ENCODE measurements around the gene BCAP29. TPM values are rescaled to one million over a fixed set of nuclear protein-coding genes. Genes with fewer than 3 reads are reported as not detected.

BCAP29 gene
- total and polyA plus RNA-seq, 9 of the 15 experiments (the other 6 are each of a cell fraction or from before 2014, with no cell fraction given) = 63.4 to 137 (median 79.7) TPM

DNA sequence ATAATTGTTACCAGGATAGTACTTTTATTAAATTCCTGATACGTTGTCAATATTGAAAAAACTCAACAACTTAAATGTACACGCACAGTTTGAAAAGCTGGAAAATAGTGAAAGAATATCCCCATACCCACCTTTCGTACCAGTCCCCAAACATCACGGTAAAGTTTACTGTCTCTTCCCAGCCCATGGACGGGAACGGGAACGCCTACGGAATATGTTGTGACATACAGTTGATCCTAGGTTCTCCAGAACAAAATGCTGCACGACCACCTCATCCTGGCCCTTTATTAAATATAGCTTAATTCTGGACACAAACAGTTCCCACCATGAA is 527 bp upstream of the BCAP29 start (continued):
- TF ChIP-seq, protein P1, sequence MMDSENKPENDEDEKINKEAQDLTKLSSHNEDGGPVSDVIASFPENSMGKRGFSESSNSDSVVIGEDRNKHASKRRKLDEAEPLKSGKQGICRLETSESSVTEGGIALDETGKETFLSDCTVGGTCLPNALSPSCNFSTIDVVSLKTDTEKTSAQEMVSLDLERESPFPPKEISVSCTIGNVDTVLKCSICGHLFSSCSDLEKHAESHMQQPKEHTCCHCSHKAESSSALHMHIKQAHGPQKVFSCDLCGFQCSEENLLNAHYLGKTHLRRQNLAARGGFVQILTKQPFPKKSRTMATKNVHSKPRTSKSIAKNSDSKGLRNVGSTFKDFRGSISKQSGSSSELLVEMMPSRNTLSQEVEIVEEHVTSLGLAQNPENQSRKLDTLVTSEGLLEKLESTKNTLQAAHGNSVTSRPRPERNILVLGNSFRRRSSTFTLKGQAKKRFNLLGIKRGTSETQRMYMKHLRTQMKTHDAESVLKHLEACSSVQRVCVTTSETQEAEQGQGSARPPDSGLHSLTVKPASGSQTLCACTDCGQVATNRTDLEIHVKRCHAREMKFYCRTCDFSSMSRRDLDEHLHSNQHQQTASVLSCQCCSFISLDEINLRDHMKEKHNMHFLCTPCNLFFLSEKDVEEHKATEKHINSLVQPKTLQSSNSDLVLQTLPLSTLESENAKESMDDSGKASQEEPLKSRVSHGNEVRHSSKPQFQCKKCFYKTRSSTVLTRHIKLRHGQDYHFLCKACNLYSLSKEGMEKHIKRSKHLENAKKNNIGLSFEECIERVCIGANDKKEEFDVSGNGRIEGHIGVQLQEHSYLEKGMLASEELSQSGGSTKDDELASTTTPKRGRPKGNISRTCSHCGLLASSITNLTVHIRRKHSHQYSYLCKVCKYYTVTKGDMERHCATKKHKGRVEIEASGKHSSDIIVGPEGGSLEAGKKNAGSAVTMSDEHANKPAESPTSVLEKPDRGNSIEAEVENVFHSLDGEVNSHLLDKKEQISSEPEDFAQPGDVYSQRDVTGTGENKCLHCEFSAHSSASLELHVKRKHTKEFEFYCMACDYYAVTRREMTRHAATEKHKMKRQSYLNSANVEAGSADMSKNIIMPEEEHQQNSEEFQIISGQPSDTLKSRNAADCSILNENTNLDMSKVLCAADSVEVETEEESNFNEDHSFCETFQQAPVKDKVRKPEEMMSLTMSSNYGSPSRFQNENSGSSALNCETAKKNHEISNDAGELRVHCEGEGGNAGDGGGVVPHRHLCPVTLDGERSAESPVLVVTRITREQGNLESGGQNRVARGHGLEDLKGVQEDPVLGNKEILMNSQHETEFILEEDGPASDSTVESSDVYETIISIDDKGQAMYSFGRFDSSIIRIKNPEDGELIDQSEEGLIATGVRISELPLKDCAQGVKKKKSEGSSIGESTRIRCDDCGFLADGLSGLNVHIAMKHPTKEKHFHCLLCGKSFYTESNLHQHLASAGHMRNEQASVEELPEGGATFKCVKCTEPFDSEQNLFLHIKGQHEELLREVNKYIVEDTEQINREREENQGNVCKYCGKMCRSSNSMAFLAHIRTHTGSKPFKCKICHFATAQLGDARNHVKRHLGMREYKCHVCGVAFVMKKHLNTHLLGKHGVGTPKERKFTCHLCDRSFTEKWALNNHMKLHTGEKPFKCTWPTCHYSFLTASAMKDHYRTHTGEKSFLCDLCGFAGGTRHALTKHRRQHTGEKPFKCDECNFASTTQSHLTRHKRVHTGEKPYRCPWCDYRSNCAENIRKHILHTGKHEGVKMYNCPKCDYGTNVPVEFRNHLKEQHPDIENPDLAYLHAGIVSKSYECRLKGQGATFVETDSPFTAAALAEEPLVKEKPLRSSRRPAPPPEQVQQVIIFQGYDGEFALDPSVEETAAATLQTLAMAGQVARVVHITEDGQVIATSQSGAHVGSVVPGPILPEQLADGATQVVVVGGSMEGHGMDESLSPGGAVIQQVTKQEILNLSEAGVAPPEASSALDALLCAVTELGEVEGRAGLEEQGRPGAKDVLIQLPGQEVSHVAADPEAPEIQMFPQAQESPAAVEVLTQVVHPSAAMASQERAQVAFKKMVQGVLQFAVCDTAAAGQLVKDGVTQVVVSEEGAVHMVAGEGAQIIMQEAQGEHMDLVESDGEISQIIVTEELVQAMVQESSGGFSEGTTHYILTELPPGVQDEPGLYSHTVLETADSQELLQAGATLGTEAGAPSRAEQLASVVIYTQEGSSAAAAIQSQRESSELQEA (IDR thresholded peaks at IDR 0.05; ENCODE audit: low read depth) = no peak
- TF ChIP-seq MCM5 (IDR thresholded peaks at IDR 0.05; ENCODE audit: low read depth) (no peak), PHTF2 (CRISPR knock-in tag; IDR thresholded peaks at IDR 0.05) (no peak), TEAD1 (CRISPR knock-in tag; IDR thresholded peaks at IDR 0.05) (no peak), ZKSCAN1 (IDR thresholded peaks at IDR 0.05; ENCODE audit: low read depth, low read length) (no peak), EGR1 (conservative IDR thresholded peaks at IDR 0.05) (no peak), ETV1 (tag; conservative IDR thresholded peaks at IDR 0.05; ENCODE audit: low read depth) (peak; percentile 60; the same call in 1 of the 2 replicates)
- TF ChIP-seq, protein P2, sequence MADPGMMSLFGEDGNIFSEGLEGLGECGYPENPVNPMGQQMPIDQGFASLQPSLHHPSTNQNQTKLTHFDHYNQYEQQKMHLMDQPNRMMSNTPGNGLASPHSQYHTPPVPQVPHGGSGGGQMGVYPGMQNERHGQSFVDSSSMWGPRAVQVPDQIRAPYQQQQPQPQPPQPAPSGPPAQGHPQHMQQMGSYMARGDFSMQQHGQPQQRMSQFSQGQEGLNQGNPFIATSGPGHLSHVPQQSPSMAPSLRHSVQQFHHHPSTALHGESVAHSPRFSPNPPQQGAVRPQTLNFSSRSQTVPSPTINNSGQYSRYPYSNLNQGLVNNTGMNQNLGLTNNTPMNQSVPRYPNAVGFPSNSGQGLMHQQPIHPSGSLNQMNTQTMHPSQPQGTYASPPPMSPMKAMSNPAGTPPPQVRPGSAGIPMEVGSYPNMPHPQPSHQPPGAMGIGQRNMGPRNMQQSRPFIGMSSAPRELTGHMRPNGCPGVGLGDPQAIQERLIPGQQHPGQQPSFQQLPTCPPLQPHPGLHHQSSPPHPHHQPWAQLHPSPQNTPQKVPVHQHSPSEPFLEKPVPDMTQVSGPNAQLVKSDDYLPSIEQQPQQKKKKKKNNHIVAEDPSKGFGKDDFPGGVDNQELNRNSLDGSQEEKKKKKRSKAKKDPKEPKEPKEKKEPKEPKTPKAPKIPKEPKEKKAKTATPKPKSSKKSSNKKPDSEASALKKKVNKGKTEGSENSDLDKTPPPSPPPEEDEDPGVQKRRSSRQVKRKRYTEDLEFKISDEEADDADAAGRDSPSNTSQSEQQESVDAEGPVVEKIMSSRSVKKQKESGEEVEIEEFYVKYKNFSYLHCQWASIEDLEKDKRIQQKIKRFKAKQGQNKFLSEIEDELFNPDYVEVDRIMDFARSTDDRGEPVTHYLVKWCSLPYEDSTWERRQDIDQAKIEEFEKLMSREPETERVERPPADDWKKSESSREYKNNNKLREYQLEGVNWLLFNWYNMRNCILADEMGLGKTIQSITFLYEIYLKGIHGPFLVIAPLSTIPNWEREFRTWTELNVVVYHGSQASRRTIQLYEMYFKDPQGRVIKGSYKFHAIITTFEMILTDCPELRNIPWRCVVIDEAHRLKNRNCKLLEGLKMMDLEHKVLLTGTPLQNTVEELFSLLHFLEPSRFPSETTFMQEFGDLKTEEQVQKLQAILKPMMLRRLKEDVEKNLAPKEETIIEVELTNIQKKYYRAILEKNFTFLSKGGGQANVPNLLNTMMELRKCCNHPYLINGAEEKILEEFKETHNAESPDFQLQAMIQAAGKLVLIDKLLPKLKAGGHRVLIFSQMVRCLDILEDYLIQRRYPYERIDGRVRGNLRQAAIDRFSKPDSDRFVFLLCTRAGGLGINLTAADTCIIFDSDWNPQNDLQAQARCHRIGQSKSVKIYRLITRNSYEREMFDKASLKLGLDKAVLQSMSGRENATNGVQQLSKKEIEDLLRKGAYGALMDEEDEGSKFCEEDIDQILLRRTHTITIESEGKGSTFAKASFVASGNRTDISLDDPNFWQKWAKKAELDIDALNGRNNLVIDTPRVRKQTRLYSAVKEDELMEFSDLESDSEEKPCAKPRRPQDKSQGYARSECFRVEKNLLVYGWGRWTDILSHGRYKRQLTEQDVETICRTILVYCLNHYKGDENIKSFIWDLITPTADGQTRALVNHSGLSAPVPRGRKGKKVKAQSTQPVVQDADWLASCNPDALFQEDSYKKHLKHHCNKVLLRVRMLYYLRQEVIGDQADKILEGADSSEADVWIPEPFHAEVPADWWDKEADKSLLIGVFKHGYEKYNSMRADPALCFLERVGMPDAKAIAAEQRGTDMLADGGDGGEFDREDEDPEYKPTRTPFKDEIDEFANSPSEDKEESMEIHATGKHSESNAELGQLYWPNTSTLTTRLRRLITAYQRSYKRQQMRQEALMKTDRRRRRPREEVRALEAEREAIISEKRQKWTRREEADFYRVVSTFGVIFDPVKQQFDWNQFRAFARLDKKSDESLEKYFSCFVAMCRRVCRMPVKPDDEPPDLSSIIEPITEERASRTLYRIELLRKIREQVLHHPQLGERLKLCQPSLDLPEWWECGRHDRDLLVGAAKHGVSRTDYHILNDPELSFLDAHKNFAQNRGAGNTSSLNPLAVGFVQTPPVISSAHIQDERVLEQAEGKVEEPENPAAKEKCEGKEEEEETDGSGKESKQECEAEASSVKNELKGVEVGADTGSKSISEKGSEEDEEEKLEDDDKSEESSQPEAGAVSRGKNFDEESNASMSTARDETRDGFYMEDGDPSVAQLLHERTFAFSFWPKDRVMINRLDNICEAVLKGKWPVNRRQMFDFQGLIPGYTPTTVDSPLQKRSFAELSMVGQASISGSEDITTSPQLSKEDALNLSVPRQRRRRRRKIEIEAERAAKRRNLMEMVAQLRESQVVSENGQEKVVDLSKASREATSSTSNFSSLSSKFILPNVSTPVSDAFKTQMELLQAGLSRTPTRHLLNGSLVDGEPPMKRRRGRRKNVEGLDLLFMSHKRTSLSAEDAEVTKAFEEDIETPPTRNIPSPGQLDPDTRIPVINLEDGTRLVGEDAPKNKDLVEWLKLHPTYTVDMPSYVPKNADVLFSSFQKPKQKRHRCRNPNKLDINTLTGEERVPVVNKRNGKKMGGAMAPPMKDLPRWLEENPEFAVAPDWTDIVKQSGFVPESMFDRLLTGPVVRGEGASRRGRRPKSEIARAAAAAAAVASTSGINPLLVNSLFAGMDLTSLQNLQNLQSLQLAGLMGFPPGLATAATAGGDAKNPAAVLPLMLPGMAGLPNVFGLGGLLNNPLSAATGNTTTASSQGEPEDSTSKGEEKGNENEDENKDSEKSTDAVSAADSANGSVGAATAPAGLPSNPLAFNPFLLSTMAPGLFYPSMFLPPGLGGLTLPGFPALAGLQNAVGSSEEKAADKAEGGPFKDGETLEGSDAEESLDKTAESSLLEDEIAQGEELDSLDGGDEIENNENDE (IDR thresholded peaks at IDR 0.05; ENCODE audit: low read depth, low read length) = no peak
